GM21737 (cell line): Measurements from ENCODE around the gene HCK.

ENCODE experiments used
- ATAC-seq: cut with Tn5 transposase; IDR thresholded peaks from one replicate; pipeline ENCODE4 v1.9.1; 2021; ENCODE audit warnings: mild to moderate bottlenecking, moderate library complexity; ENCODE audit not compliant: unreplicated experiment

Gene HCK

DNA sequence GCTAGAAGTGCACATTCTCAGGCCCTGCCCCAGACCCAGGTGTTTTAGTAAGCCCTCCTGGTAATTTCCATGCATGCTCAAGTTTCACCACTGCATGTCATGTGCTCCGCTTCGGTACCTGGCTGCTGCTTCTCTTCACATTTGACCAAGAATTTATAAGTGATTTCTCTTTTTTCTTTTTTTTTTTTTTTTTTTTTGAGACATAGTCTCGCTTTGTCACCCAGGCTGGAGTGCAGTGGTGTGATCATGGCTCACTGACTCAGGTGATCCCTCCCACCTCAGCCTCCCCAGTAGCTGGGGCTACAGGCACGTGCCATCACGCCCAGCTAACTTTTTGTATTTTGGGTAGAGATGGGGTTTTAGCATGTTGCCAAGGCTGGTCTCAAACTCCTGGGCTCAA, 73.5 kb downstream of the HCK start:
- ATAC-seq = no peak

DNA sequence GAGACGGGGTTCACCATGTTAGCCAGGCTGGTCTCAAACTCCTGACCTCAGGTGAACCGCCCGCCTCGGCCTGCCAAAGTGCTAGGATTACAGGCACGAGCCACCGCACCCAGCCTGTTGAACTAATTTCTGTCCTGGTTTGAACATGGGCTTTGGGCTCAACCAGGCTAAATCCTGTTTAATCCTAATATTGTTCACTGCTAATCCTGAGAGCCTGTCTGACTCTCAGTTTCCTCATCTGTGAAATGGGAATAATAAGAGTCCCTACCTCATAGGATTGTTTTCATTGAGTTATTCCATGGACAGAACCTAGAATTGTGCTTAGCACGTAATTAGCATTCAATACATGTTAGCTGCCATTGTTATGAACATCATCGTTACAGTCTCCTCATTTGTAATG, 74.9 kb downstream of the HCK start:
- no peak for ATAC-seq

DNA sequence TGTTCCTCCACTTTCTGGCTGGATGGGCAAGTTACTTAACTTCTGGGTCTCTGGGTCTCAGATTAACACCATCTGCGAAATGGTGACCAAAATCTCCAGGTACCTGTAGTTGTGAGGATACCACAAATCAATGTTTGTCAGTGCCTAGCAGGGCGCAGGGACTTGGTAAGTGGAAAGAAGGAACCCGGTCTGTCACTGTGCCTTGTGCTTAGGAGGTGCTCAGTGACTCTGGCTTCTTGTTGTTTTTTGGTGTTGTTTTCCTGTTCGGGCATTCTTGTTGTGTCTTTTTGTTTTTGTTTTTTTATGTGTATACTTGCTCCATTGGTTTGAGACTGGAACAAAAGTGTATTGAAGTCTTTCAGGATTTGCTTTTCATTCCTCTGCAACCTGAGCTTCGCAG, 75.3 kb downstream of the HCK start:
- no peak for ATAC-seq

DNA sequence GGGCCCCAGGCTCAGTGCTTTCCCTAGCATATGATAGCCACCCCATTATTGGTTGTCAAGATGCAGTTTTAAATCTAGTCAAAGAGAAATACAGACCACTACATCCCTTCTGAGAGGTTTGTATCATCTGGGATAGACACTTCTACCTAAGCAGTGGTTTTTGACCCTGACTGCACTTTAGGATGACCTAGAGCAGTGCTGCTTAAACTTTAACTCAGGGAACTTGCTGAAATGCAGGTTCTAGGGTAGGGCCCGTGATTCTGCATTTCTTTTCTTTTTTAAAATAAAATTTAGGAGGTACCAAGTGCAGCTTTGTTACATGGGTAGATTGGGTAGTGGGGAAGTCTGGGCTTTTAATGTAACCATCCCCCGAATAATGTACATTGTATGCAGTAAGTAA, 76.1 kb downstream of the HCK start:
- ATAC-seq = no peak

DNA sequence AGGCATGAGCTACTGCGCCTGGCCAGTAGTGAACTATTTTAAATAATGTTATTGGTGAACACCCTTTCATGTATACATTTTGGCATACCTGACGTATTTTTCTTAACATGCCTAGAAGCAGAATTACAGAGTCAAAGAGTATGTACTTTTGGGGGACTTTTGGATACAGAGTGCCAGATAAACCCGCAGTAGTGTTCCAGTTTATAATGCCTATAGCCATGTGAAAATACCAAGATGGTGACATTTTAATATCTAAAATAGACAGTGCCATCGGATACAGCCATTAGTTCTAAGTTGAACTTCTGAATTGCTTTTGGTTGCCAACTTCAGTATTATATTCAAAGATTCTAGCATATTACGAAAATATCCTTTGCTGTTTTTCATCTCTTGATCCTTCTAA, 77.8 kb downstream of the HCK start:
- no peak for ATAC-seq

DNA sequence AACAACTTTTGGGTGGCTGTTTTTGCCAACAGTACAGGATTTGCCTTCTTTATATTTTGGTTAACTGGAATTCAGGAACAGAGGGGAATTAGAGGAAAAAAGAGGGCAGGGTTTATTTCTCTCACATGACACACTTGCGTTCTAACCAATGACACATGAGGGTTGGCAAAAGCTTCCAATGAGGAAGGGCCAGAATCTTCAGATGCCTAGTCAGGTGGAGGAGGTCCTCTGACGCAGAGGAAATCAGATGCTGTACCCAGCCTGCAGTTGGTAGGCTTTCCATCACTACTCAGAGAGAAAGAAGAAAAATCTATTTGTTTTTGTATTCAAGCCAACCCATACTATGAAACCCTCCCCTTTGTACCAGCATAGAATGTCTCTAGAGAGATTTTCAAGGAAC, 78.3 kb downstream of the HCK start:
- no peak for ATAC-seq

DNA sequence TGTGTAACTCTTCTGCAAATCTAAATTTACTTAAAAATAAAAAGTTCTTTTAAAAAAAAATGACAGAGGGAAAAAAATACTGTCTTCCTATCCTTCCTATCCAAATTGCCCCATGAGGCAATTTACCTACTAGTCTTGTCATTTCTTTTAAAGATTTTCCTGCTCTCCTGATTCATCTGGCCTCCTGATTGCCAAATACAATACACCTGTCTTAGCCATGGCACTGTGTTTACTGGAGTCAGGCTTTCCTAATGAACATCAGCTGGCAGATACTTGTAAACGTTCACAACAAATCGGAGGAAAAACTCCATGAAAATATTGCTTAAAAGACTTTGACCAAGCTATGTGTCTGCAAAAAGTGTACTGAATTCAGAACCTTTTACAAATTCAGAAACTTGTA, 78.9 kb downstream of the HCK start:
- no peak for ATAC-seq

DNA sequence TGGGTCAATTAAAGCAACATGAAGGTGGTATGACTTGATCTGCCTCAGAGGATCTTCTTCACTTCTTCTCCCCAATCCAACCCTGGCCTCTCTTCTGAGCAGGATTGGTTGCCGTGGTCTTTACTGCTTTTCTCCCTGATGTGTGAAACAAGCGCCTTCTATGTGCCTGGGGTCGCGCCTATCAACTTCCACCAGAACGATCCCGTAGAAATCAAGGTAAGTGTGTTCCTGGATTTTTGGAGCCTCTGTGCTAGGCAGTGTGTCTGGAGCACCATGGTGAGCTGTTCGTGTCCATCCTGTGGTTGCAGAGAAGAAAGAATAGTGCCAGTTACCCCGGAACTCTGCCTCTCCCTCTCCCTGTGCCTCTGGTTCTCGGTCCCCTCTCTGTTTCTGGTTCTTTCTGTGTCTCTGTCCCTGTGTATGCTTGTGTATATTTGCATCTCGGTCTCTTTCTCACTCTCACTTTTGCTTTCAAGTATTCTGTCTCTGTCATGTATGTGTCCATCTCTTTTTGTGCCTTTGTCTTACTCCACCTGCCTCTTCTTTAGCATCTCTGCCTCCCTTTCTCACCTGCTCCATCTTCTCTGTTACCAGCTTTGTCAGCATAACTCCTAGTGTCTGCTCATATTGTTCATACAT, 81.0 kb downstream of the HCK start:
- peak; percentile 82 for ATAC-seq

DNA sequence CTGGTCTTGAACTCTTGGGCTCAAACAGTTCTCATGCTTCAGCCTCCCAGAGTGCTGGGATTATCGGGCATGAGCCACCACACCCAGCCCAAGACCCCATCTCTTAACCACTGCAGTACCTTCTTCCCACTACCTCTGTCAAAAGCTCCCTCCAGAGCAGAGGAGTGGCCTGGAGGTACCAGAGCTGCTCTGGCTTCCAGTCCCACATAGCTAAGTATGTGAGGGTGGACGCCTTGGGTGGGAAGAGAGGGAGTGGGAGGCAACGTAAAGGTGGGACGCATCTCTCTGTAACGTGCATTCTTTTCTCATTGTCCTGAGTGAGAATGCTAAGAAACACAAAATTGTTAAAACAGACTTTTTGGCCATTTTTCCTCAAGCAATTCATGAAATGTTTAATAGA, 82.0 kb downstream of the HCK start:
- ATAC-seq = no peak

DNA sequence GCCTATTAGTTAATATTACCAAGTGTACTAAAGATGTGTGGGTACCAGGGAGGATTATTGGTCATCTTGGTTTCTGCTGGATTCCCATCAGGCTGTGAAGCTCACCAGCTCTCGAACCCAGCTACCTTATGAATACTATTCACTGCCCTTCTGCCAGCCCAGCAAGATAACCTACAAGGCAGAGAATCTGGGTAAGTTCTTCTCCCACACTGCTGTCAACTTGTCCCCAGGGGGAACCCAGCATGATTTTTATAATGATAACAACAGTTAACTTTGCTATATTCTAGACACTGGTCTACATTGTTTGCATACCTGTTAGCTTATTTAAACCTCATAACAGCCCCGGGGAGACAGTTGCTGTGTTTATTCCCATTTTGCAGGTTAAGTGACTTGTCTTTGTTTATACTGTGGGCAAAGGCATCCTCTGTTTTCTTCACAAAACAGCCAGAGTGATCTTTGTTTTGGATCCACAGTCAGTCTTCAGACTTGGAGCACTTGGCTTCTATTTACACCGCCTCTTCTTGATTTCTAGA, 84.0 kb downstream of the HCK start:
- ATAC-seq = no peak

DNA sequence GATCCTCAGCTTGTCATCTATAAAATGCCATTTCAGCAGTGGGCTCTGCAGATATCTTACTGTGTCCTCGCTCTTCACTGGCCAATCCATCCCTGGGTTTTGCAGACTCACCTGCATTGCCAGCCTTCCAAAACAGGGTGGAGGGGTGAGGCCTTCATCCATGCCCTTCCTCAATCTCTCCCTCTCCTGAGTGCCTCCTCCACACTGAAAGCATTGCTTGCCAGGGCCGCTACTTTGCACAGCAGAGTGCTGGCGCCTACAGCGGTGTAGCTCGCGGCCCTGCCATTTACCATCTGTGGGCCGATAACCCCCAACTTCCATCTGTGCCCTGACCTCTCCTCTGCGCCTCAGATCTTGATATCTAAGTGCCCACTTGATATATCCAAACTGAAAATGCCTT, 86.9 kb downstream of the HCK start:
- ATAC-seq = no peak

DNA sequence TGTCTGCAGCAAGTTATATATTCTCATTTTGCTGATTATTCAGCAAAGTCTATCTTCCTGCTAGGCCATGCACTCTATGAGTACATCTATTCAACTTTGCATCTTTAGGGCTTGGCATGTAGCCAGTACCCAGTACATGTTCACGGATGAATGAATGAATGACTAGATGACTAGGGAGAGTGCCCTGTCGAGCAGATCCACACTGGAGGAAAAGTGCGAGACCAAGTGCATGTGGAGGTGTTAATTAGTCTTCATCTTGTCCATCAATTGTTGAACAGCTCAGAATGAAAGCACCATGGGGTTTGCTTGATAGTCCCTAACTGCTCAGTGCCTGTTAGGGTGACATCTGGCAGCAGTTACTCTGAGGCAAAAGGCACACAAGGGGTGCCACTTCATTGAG, 87.9 kb downstream of the HCK start:
- no peak for ATAC-seq

DNA sequence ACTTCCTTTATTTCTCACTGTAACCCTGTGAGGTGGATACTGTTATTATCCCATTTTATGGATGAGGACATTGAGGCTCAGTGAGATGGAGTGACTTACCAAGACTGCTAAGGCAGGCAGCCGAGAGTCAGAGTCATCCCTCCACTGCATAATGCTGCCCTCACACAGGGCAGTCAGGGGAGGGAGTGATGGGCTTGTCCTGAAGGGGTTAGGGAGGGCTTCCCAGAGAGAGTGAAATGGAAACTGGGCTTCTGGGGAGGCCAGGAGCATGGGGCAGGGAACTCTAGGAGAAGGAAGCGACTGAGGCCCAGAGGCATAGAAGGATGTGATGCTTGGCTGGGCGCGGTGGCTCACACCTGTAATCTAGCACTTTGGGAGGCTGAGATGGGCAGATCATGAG, 88.6 kb downstream of the HCK start:
- ATAC-seq = no peak

DNA sequence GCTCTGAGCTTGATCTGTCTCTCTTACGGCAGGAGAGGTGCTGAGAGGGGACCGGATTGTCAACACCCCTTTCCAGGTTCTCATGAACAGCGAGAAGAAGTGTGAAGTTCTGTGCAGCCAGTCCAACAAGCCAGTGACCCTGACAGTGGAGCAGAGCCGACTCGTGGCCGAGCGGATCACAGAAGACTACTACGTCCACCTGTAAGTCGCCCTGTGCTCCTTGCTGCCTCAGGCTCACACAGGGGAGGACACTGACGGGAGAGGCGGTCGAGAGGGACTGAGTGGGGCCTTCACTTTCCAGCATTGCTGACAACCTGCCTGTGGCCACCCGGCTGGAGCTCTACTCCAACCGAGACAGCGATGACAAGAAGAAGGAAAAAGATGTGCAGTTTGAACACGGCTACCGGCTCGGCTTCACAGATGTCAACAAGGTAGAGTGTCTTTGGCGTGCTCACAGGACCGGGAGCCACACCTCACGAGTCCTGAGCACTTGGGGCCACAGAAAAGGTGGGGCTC, 89.5 kb downstream of the HCK start:
- ATAC-seq = no peak

DNA sequence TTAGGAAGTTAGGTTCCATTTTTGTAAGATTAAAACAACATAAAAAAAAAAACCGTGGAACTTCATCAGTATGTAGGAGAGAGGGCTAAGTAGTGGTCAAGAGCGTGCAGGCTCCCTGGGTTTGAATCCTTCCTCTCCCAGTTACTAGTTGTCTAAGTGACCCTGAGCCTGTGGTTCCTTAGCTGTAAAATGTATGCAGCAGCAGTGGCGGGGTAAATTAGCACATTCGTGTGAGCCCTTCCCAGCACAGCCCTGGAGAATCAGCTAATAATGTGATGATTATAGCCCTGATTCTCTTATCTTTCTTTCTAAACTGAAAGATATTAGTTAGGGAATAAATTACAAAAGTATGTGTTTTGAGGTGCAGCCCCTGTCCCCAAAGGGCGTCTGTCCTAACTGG, 90.0 kb downstream of the HCK start:
- no peak for ATAC-seq

DNA sequence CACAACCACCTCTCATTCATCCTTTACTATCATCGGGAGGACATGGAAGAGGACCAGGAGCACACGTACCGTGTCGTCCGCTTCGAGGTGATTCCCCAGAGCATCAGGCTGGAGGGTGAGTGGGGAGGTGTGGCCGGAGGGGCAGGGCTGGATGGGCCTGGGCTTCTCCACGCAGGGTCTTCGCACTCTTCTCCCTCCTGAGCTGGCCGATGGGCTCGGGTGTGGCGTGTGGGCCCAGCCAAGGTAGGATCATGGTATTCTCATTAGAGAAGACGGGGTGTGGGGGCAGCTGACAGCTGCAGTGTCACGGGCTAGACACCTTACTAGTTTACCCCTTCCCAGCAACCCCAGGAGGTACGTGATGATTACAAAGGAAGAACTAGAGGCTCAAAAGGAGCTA, 90.9 kb downstream of the HCK start:
- ATAC-seq = no peak

DNA sequence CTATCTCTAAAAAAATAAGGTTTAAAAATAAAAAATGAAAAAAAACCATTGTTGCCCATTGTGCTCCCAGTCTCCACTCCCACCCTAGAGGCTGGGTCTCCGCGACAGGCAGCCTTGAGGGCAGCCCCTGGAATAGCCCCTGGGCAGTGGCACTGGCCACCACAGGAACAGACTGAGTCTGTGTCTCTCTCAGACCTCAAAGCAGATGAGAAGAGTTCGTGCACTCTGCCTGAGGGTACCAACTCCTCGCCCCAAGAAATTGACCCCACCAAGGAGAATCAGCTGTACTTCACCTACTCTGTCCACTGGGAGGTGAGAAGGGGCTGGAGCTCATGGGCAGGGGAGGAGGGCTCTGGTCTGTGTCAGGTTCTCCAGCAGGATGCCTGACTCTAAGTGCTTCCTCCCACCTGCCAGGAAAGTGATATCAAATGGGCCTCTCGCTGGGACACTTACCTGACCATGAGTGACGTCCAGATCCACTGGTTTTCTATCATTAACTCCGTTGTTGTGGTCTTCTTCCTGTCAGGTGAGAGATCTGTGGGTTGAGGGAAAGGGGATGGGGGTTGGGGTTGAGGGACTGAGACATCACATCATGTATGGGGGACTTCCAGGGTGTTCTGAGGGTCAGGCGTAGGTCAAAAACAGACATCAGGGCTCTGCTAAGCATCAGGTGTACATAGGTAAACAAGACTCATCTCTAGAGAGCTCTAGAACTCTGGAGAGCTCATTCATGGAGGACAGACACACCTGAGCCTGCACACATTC, 93.0 kb downstream of the HCK start:
- ATAC-seq = no peak

DNA sequence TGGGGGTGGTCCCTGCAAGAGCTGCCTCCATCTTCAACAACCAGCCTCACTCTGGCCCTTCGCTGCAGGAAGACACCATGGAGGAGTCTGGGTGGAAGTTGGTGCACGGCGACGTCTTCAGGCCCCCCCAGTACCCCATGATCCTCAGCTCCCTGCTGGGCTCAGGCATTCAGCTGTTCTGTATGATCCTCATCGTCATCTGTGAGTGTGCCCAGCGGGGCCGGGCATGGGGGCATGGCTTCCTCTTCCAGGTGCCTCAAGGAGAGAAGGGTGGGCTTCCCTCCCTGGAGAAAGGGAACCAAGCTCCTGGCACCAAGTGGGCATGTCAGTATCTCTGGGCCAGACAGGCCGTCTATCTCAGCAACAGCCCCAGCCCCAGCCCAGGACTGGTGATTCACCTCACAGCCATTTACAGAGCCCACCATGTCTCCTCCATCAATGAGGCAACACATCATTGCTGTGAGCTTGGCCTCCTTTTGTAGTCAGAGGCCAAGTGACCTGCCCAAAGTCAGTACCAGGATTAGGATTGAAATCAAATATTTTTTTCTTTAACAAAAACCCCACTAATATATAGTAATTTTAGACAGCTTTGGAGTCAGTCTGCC, 97.6 kb downstream of the HCK start:
- ATAC-seq = no peak

DNA sequence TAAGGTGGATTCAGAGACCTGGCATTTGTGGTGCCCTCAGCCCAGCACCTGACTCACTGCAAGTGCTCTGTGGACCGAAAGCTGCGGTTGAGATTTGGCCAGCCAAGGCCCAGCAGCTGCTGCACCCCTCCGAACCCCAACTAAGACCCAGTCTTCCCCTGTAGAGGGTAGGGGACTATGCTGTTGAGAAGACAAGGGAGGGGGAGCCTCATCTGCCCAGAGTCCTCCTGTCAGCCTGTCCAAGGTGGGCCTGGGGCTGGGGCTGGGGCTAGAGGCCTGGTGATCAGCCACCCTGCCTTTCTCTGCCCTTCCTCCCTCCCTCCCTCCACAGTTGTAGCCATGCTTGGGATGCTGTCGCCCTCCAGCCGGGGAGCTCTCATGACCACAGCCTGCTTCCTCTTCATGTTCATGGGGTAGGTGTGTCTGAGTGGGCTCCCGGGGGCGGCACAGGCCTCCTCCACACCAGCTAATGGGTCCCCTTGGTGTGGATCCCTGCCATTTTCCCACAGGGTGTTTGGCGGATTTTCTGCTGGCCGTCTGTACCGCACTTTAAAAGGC, 98.3 kb downstream of the HCK start:
- no peak for ATAC-seq
